ENCODE measurements around the gene BCL2L1. TPM values are rescaled to one million over a fixed set of nuclear protein-coding genes. Genes with fewer than 3 reads are reported as not detected.
"Not testable (repeated sequence)": the region's sequence is repeated elsewhere in the genome, so short reads cannot be mapped to it uniquely, and the experiment has no call there.

BCL2L1 gene
- total and polyA plus RNA-seq, 2 donors (not counting 3 experiments of a cell fraction or from before 2014, with no cell fraction given) = 78.0 to 101 TPM

GRCh38 chr20:31668944-31669343 lies 53.7 kb downstream of the BCL2L1 start:
- DNase-seq (ENCODE audit: low read depth, low spot score); H3K27me3 ChIP-seq (ENCODE audit: control insufficient read depth in 2 of 2, insufficient read depth in 2 of 2, low read length in 2 of 2); H3K4me2 ChIP-seq (ENCODE audit: insufficient read depth, low read length); H3K27ac ChIP-seq (ENCODE audit: insufficient read depth, low read depth, low read length); H3K4me3 ChIP-seq (replicated peaks in 1 of 3; ENCODE audit: insufficient read depth in 1 of 3, low read depth in 1 of 3, low read length in 3 of 3); H2AFZ ChIP-seq (ENCODE audit: low read depth, low read length); FAIRE-seq; H3K9me3 ChIP-seq (replicated peaks; ENCODE audit: control insufficient read depth, insufficient read depth, low read length); intact Hi-C loops (cut with micrococcal nuclease); H3K4me1 ChIP-seq (ENCODE audit: control insufficient read depth, extremely low read depth, insufficient read depth, low read length); dilution Hi-C loops (cut with MboI; ENCODE audit: extremely low pct_ligation_motif_present, low sequenced_read_pairs); H4K20me1 ChIP-seq (replicated peaks; ENCODE audit: control insufficient read depth, extremely low read depth, insufficient read depth, low read length); BruUV-seq (replicated peaks); H3K9ac ChIP-seq (replicated peaks; ENCODE audit: extremely low read depth, insufficient read depth, low read length); H3K9me1 ChIP-seq (replicated peaks; ENCODE audit: control insufficient read depth, extremely low read depth, insufficient read depth, low read length): not testable (repeated sequence)
- CTCF ChIA-PET = interaction anchor here (0.6 to 1.5 kb wide), 4 partner anchors 16 to 55 kb away, joined by 3 to 7 read pairs (median 4); no protein-coding TSS in a partner anchor
- POLR2A ChIA-PET = interaction anchor here (0.7 kb wide), 1 partner anchor 15 kb away, joined by 3 read pairs; no protein-coding TSS in a partner anchor
- Histone ChIP-seq H3K79me2 (ENCODE audit: control insufficient read depth, insufficient read depth, low read length) (peaks cover 54% of the 10 kb centered on the region), H3K36me3 (ENCODE audit: control insufficient read depth in 2 of 2, extremely low read depth in 1 of 2, insufficient read depth in 2 of 2, low read length in 2 of 2) (peaks cover 6 to 24% of the 10 kb centered on the region in 2 experiments)

GRCh38 chr20:31667315-31668285 lies 55.1 kb downstream of the BCL2L1 start:
- no peaks in the 10 kb centered on the region for H3K4me1 ChIP-seq (ENCODE audit: control insufficient read depth, extremely low read depth, insufficient read depth, low read length)
- H4K20me1 ChIP-seq (replicated peaks; ENCODE audit: control insufficient read depth, extremely low read depth, insufficient read depth, low read length) = no peaks in the 10 kb centered on the region
- H2AFZ ChIP-seq (ENCODE audit: low read depth, low read length) = no peak overlapping the region
- H3K27me3 ChIP-seq (ENCODE audit: control insufficient read depth in 2 of 2, insufficient read depth in 2 of 2, low read length in 2 of 2) = no peaks in the 10 kb centered on the region
- H3K4me3 ChIP-seq (replicated peaks in 1 of 3; ENCODE audit: insufficient read depth in 1 of 3, low read depth in 1 of 3, low read length in 3 of 3) = no peak overlapping the region
- peaks cover 42% of the 10 kb centered on the region for H3K79me2 ChIP-seq (ENCODE audit: control insufficient read depth, insufficient read depth, low read length)
- dilution Hi-C loops (cut with MboI; ENCODE audit: extremely low pct_ligation_motif_present, low sequenced_read_pairs) (no loop called here), intact Hi-C loops (cut with micrococcal nuclease) (loop anchor here (1.0 kb wide), 1 partner anchor 8 kb away; no protein-coding TSS in a partner anchor)
- BruUV-seq (replicated peaks) = no TSS peak
- H3K9me1 ChIP-seq (replicated peaks; ENCODE audit: control insufficient read depth, extremely low read depth, insufficient read depth, low read length) = no peaks in the 10 kb centered on the region
- no peak overlapping the region for H3K9ac ChIP-seq (replicated peaks; ENCODE audit: extremely low read depth, insufficient read depth, low read length)
- ChIA-PET POLR2A (interaction anchor here (0.7 kb wide), 1 partner anchor 56 kb away, joined by 4 read pairs; no protein-coding TSS in a partner anchor), CTCF (interaction anchor here (0.7 to 1.4 kb wide), 4 partner anchors 10 to 56 kb away, joined by 3 to 5 read pairs (median 4); no protein-coding TSS in a partner anchor)
- no peak overlapping the region for H3K4me2 ChIP-seq (ENCODE audit: insufficient read depth, low read length)
- TF ChIP-seq POLR2A (IDR thresholded peaks at IDR 0.05; ENCODE audit: low read depth, low read length) = peak; percentile 23
- no peak for TF ChIP-seq EZH2 (IDR thresholded peaks at IDR 0.05; ENCODE audit: borderline replicate concordance, low read depth, low read length, severe bottlenecking)
- peaks cover 6 to 24% of the 10 kb centered on the region in 2 experiments for H3K36me3 ChIP-seq (ENCODE audit: control insufficient read depth in 2 of 2, extremely low read depth in 1 of 2, insufficient read depth in 2 of 2, low read length in 2 of 2)
- H3K9me3 ChIP-seq (replicated peaks; ENCODE audit: control insufficient read depth, insufficient read depth, low read length) = no peaks in the 10 kb centered on the region
- H3K27ac ChIP-seq (ENCODE audit: insufficient read depth, low read depth, low read length) = no peak overlapping the region
- no peak for DNase-seq (ENCODE audit: low read depth, low spot score)
- no peak for FAIRE-seq

All from endothelial cell of umbilical vein (primary cell).